Prostate gland (tissue), 2 donors: Measurements from ENCODE around the gene DNAJC27.

Source experiments
- POLR2A ChIP-seq: fragments of 450-650 bp; IDR thresholded peaks from one replicate; pipeline ENCODE4 v1.6.1; 2016; ENCODE audit warnings: antibody characterized with exemption, mild to moderate bottlenecking
- POLR2AphosphoS5 ChIP-seq: sonication (generic); formaldehyde crosslinking; IDR thresholded peaks from one replicate; pipeline ENCODE4 v1.6.1; 2017; ENCODE audit warnings: antibody characterized with exemption
- TF ChIP-seq, protein P1 (sequence below), 4 experiments: fragments of 200-600 bp in 2 of 4; fragments of 450-650 bp in 2 of 4; sonication (generic) in 2 of 4; IDR thresholded peaks; 1 replicate in 3 of 4; 2 replicates in 1 of 4; pipeline ENCODE4 v1.5.1; 2016 to 2019; ENCODE audit warnings: antibody characterized with exemption in 4 of 4, mild to moderate bottlenecking in 2 of 4, moderate library complexity in 2 of 4

DNA sequence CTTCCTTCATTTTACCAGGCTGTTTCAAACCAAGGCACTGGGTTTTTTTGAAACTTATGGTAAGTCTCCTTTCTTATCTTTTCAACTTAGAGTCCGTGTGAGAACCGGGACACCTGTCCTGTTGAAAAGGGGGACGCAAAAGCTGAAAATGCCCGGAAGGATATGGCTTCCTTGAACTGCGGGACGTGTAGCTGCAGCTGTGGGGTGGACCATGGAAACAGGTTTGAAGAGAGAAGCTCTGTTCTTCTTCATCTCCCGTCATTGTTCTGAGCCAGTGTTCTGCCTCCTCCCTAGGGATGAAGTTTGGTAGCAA is 29.5 kb upstream of the DNAJC27 start:
- TF ChIP-seq, protein P1, sequence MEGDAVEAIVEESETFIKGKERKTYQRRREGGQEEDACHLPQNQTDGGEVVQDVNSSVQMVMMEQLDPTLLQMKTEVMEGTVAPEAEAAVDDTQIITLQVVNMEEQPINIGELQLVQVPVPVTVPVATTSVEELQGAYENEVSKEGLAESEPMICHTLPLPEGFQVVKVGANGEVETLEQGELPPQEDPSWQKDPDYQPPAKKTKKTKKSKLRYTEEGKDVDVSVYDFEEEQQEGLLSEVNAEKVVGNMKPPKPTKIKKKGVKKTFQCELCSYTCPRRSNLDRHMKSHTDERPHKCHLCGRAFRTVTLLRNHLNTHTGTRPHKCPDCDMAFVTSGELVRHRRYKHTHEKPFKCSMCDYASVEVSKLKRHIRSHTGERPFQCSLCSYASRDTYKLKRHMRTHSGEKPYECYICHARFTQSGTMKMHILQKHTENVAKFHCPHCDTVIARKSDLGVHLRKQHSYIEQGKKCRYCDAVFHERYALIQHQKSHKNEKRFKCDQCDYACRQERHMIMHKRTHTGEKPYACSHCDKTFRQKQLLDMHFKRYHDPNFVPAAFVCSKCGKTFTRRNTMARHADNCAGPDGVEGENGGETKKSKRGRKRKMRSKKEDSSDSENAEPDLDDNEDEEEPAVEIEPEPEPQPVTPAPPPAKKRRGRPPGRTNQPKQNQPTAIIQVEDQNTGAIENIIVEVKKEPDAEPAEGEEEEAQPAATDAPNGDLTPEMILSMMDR (IDR thresholded peaks at IDR 0.05): no peak
- TF ChIP-seq POLR2A (no peak), POLR2AphosphoS5 (no peak)
